GM12878 (cell line): Measurements from ENCODE around the gene RAB26. TPM values are rescaled to one million over a fixed set of nuclear protein-coding genes. Genes with fewer than 3 reads are reported as not detected.

Experiments used
- ATAC-seq: fragments of 200-7000 bp; cut with Tn5 transposase; 3 replicates; pipeline ENCODE4 v1.9.1; 2020; ENCODE audit warnings: mild to moderate bottlenecking, moderate library complexity
- BruUV-seq: library from RNA; stranded (reverse); fragments of 400-500 nt; replicated peaks from 2 replicates; lab custom pipeline; 2021; lab: Mats Ljungman, UMichigan
- CTCF ChIA-PET: fragments of 300-600 bp; sonication (Branson Sonifier 250); formaldehyde crosslinking; extraction: SDS; loops from one replicate; lab custom pipeline; 2021; ENCODE audit warnings: inconsistent platforms; lab: Yijun Ruan, JAX
- POLR2A ChIA-PET: fragments of 350-600 bp; formaldehyde crosslinking; extraction: SDS; loops from one replicate; lab custom pipeline; 2021; ENCODE audit warnings: inconsistent platforms; lab: Charles Lee
- RAD21 ChIA-PET: fragments of 300-600 bp; sonication (Branson Sonifier 250); formaldehyde crosslinking; loops from one replicate; lab custom pipeline; 2023; ENCODE audit warnings: antibody characterized with exemption; ENCODE audit not compliant: unreplicated experiment; lab: Charles Lee
- SMC1A ChIA-PET: fragments of 300-600 bp; sonication (Branson Sonifier 250); formaldehyde crosslinking; loops from one replicate; lab custom pipeline; 2023; ENCODE audit not compliant: unreplicated experiment, uncharacterized antibody; lab: Charles Lee
- DNase-seq: peaks from one replicate; pipeline ENCODE4 v3.0.0-alpha.2; 2011; ENCODE audit warnings: low read depth, low spot score
- FAIRE-seq: peaks from 3 replicates; lab custom pipeline; 2011; peaks lifted over from hg19 to GRCh38; lab: Jason Lieb, UNC
- H2AFZ ChIP-seq: 2 replicates; pipeline ENCODE4 v1.6.0; 2011; ENCODE audit warnings: low read depth, low read length, control low read depth; ENCODE audit not compliant: control insufficient read depth
- H3K27ac ChIP-seq: 2 replicates; pipeline ENCODE4 v1.5.1; 2011; ENCODE audit warnings: control low read depth; ENCODE audit not compliant: control insufficient read depth, insufficient read depth
- H3K27me3 ChIP-seq, 2 experiments: replicated peaks in 1 of 2; 2 replicates each; pipeline versions ENCODE4 v1.6.0 to v1.6.1; 2011; ENCODE audit warnings: low read length in 1 of 2; ENCODE audit not compliant: control insufficient read depth in 2 of 2, insufficient read depth in 2 of 2
- H3K36me3 ChIP-seq, 2 experiments: 2 replicates each; pipeline ENCODE4 v1.5.1; 2011; ENCODE audit warnings: low read length in 1 of 2; ENCODE audit not compliant: control insufficient read depth in 2 of 2, insufficient read depth in 2 of 2
- H3K4me1 ChIP-seq: 2 replicates; pipeline ENCODE4 v1.6.1; 2011; ENCODE audit warnings: mild to moderate bottlenecking, low read length, moderate library complexity, mixed read lengths; ENCODE audit not compliant: control insufficient read depth, insufficient read depth
- H3K4me2 ChIP-seq: 2 replicates; pipeline ENCODE4 v1.6.0; 2011; ENCODE audit warnings: control low read depth; ENCODE audit not compliant: control insufficient read depth, insufficient read depth
- H3K4me3 ChIP-seq: fragments of 200-600 bp; sonication (generic); 2 replicates; pipeline ENCODE4 v1.5.1; 2016
- H3K79me2 ChIP-seq: 2 replicates; pipeline ENCODE4 v1.6.0; 2011; ENCODE audit warnings: low read length; ENCODE audit not compliant: control insufficient read depth, insufficient read depth
- H3K9ac ChIP-seq: 2 replicates; pipeline ENCODE4 v1.8.0; 2011; ENCODE audit warnings: low read length, control low read depth, mixed read lengths; ENCODE audit not compliant: control insufficient read depth, insufficient read depth
- H3K9me3 ChIP-seq: replicated peaks from 3 replicates; pipeline ENCODE4 v1.5.1; 2011; ENCODE audit warnings: mild to moderate bottlenecking, low read length; ENCODE audit not compliant: control insufficient read depth, insufficient read depth
- H4K20me1 ChIP-seq: 2 replicates; pipeline ENCODE4 v1.6.0; 2011; ENCODE audit not compliant: control insufficient read depth, insufficient read depth
- BCL3 ChIP-seq: IDR thresholded peaks from 2 replicates; pipeline ENCODE4 v1.6.1; 2011; ENCODE audit warnings: borderline replicate concordance, low read depth, mild to moderate bottlenecking, moderate library complexity, low read length; ENCODE audit not compliant: insufficient read depth, poor library complexity, severe bottlenecking
- CEBPZ ChIP-seq: fragments of 150-350 bp; IDR thresholded peaks from 2 replicates; pipeline ENCODE4 v1.6.1; 2016; ENCODE audit warnings: low read depth, low read length
- HDAC2 ChIP-seq: fragments of 200-600 bp; sonication (generic); IDR thresholded peaks from 2 replicates; pipeline ENCODE4 v1.6.1; 2017
- HDGF ChIP-seq: fragments of 450-650 bp; IDR thresholded peaks from 2 replicates; pipeline ENCODE4 v1.6.1; 2016; ENCODE audit warnings: antibody characterized with exemption
- IKZF2 ChIP-seq, 2 experiments: fragments of 450-650 bp; IDR thresholded peaks; 2 replicates each; pipeline ENCODE4 v1.6.1; 2017; ENCODE audit warnings: mild to moderate bottlenecking in 2 of 2, moderate library complexity in 2 of 2
- JUND ChIP-seq: IDR thresholded peaks from 2 replicates; pipeline ENCODE4 v1.6.1; 2012; ENCODE audit warnings: low read depth, mild to moderate bottlenecking, low read length, improper control_type of control experiment, moderate library complexity
- MTA2 ChIP-seq: fragments of 450-650 bp; IDR thresholded peaks from 2 replicates; pipeline ENCODE4 v1.6.1; 2016; ENCODE audit warnings: low read depth, mild to moderate bottlenecking, moderate library complexity
- MTA3 ChIP-seq: IDR thresholded peaks from 2 replicates; pipeline ENCODE4 v1.6.1; 2012; ENCODE audit warnings: low read length, inconsistent platforms, borderline replicate concordance
- MYC ChIP-seq: IDR thresholded peaks from 2 replicates; pipeline ENCODE4 v1.6.1; 2011; ENCODE audit warnings: mild to moderate bottlenecking, low read length, moderate library complexity, inconsistent platforms; ENCODE audit not compliant: insufficient read depth, insufficient replicate concordance, insufficient read length, severe bottlenecking
- PAX5 ChIP-seq: IDR thresholded peaks from 2 replicates; pipeline ENCODE4 v1.6.1; 2011; ENCODE audit warnings: low read depth, low read length, borderline replicate concordance
- POLR2AphosphoS5 ChIP-seq: IDR thresholded peaks from 2 replicates; pipeline ENCODE4 v1.6.1; 2011; ENCODE audit warnings: mild to moderate bottlenecking, low read length, inconsistent platforms
- SKIL ChIP-seq: fragments of 450-650 bp; IDR thresholded peaks from 2 replicates; pipeline ENCODE4 v1.6.1; 2017; ENCODE audit warnings: mild to moderate bottlenecking, low read depth, inconsistent platforms; ENCODE audit not compliant: poor library complexity, severe bottlenecking
- SMC3 ChIP-seq: IDR thresholded peaks from 2 replicates; pipeline ENCODE4 v1.6.1; 2011; ENCODE audit warnings: low read length, improper control_type of control experiment, borderline replicate concordance
- TCF7 ChIP-seq: IDR thresholded peaks from 2 replicates; pipeline ENCODE4 v1.6.1; 2014; ENCODE audit warnings: antibody characterized with exemption, borderline replicate concordance
- WGBS: methylation state at CpG from one replicate; pipeline ENCODE4 v1.1.6; 2016; ENCODE audit warnings: low lambda C conversion rate; ENCODE audit not compliant: insufficient replicate concordance, insufficient coverage; ENCODE audit errors: missing lambda C conversion rate; 5-methylcytosine and 5-hydroxymethylcytosine counted together
- in situ Hi-C: fragments of 300-500 bp; cut with MboI; formaldehyde crosslinking; loops from 9 replicates; pipeline ENCODE4 v1.14.3; 2018; ENCODE audit warnings: mixed read lengths
- intact Hi-C: fragments of 100-400 bp; cut with micrococcal nuclease; formaldehyde crosslinking; loops from one replicate; pipeline ENCODE4 v1.14.2; 2022; ENCODE audit not compliant: unreplicated experiment
- polyA plus RNA-seq, 11 experiments: library from polyadenylated mRNA; depleted of rRNA in 4 of 11; unstranded in 6 of 11; stranded (reverse) in 5 of 11; fragments of >200 nt; fragmentation: Nextera tagmentation in 4 of 11; fragmentation: Illumina TruSeq in 1 of 11; extraction: Ambion mirVana in 4 of 11; extraction: Trizol in 1 of 11; gene quantifications; 1 replicate in 1 of 11; 2 replicates in 10 of 11; pipeline versions ENCODE4 v1.2.1 to v1.2.3, GENCODE V29; 2011 to 2016; ENCODE audit warnings: inconsistent platforms in 2 of 11, missing spikeins in 2 of 11, low read depth in 1 of 11
- total RNA-seq, 4 experiments: library from RNA; depleted of rRNA in 3 of 4; stranded (reverse); fragments of >200 nt in 3 of 4; fragmentation: Illumina TruSeq in 1 of 4; extraction: Trizol in 1 of 4; gene quantifications; 2 replicates each; pipeline versions ENCODE4 v1.2.1 to v1.2.3, GENCODE V29; 2013 to 2021

The RAB26 gene
- total and polyA plus RNA-seq, 10 of the 15 experiments (the other 5 are each of a cell fraction or from before 2014, with no cell fraction given), result 0.13 to 4.5 (median 0.33) TPM; not detected in 1

GRCh38 chr16:2166263-2167067, 18.0 kb downstream of the RAB26 start:
- BruUV-seq, result no TSS peak
- CTCF ChIA-PET, result no interaction called here
- peaks cover 18% of the 10 kb centered on the region for H3K79me2 ChIP-seq
- ATAC-seq, result no peak
- POLR2A ChIA-PET, result no interaction called here
- TF ChIP-seq MTA3, result no peak
- TF ChIP-seq CEBPZ, result no peak
- TF ChIP-seq POLR2AphosphoS5, result no peak
- TF ChIP-seq HDAC2, result no peak
- no peak for TF ChIP-seq IKZF2 (IDR thresholded peaks at IDR 0.05)
- TF ChIP-seq PAX5, result no peak
- TF ChIP-seq JUND, result no peak
- no peak for TF ChIP-seq SMC3
- TF ChIP-seq HDGF, result no peak
- no peak for TF ChIP-seq BCL3
- TF ChIP-seq MYC, result no peak
- TF ChIP-seq TCF7, result no peak
- TF ChIP-seq MTA2, result no peak
- no peak for TF ChIP-seq SKIL
- TF ChIP-seq, all 136 proteins: peak for 0
- SMC1A ChIA-PET, result no interaction called here
- in situ Hi-C loops (no loop called here), intact Hi-C loops (no loop called here)
- DNase-seq (no peak), FAIRE-seq (no peak)
- Histone ChIP-seq H3K4me2 (no peak overlapping the region), H4K20me1 (no peaks in the 10 kb centered on the region), H3K9ac (no peak overlapping the region), H3K36me3 (peaks cover 6 to 21% of the 10 kb centered on the region in 2 experiments; a peak in 3 of 4 replicates), H3K4me1 (no peaks in the 10 kb centered on the region), H3K27ac (no peak overlapping the region), H3K4me3 (no peak overlapping the region), H3K27me3 (no peaks in the 10 kb centered on the region), H2AFZ (no peak overlapping the region), H3K9me3 (no peaks in the 10 kb centered on the region; the same call in 2 of the 3 replicates)
- 96% methylated on average over 17 of the region's 17 CpGs for WGBS
- RAD21 ChIA-PET, result no interaction called here
